GM12892 (cell line): ENCODE results near the gene RBM33.

Source experiments
- POLR2A ChIP-seq: IDR thresholded peaks from 2 replicates; pipeline ENCODE4 v1.6.1; 2011; ENCODE audit warnings: low read depth, low read length, control low read depth
- POLR2AphosphoS5 ChIP-seq: IDR thresholded peaks from 2 replicates; pipeline ENCODE4 v1.6.1; 2011; ENCODE audit warnings: low read depth, low read length, control low read depth

DNA sequence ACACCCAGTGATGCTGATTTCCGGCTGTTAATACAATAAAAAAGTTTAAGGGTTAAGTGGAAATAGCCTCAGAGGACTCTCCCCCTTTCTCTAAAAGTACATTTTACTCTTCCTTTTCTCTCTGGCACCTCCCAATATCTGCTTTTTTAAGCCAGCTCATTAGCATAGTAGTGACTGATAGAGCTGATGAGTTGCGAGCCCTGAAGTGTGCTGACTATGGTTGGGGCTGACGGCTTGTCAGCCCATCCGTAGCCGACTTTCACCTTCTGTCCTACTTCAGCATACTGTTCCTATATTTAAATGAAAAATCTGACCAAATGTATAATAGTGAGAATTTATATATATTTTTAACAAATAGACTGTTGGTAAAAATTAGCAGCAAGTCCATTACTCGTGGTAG lies 87.8 kb downstream of the RBM33 start:
- no peak for TF ChIP-seq POLR2AphosphoS5
- no peak for TF ChIP-seq POLR2A
